ENCODE data around the gene EDNRA.

GRCh38 chr4:147583876-147584275 lies 103.0 kb downstream of the EDNRA start:
- TF ChIP-seq CTCF (IDR thresholded peaks at IDR 0.05) (no peak), POLR2A (IDR thresholded peaks at IDR 0.05) (no peak)

All from breast epithelium (tissue), 3 donors.